Activated CD4-positive, alpha-beta T cell treated with anti-CD3 and anti-CD28 coated beads, Interleukin-10, Interleukin-2, amounts not matched to agents 100 ng/mL and 50 ng/mL, durations not matched to agents 16 hours and 8 hours (primary cell): ENCODE measurements around the gene RAC3.

Experiments
- DNase-seq: peaks from one replicate; pipeline ENCODE4 v3.0.0-alpha.2; 2020

Gene RAC3

DNA sequence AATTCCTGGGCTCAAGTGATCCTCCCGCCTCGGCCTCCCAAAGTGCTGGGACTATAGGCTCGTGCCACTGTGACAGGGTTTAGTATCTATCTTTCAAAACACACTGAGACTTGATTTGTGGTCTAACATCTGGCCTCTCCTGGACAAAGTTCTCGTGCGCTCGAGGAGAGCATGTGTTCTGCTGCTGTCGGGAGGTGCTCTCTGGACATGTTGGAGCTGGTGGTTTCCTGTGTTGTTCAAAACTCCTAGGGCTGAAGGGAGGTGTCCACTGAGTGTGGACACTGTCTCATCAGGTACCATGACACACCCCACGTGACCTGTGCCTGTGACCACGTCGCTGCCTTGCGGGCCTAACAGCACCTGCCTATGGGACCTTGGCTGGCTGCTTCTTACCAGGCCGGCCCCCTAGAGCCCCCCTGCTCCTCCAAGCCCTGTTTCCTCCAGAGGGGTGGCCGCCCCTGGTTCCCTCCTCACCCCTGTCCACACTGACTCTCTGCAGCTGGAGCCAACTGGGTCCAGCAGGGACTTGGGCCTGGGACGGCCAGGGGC lies 14.5 kb downstream of the RAC3 start:
- no peak for DNase-seq

DNA sequence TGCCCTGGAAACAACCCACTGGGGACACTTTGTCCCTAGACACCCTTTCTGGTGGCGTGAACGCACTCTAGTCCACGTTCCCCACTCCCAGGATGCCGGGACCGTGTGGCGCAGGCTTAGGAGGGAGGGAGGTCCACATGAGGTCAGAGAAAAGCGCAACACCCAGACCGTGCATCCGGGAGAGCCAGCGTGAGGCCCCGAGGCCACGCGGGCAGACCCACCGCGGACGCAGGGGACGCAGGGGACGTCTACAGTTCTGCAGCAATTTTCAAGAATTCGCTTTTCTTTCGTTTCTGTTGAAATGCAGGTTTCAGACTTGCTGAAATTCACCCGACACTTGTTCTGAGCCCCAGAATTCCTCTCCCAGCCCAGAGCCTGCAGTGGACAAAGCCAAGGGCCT lies 15.4 kb downstream of the RAC3 start:
- no peak for DNase-seq

DNA sequence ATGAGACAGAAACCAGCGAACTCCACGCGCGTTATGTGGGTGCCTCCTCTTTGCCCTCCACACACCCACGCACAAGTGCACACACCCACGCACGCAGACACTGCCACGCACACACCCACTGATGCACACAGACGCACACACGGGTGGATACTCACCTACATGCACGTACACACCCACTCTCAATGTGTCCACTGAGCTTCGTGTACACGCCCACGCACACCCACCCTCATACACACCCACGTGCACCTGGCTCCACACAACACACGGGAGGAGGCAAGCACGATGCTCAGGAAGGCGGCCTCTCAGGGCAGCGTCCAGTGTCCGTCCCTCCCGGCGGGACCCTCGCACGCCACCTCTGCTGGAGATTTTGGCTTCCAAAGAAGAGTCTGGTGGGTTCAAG lies 15.9 kb downstream of the RAC3 start:
- DNase-seq = no peak

DNA sequence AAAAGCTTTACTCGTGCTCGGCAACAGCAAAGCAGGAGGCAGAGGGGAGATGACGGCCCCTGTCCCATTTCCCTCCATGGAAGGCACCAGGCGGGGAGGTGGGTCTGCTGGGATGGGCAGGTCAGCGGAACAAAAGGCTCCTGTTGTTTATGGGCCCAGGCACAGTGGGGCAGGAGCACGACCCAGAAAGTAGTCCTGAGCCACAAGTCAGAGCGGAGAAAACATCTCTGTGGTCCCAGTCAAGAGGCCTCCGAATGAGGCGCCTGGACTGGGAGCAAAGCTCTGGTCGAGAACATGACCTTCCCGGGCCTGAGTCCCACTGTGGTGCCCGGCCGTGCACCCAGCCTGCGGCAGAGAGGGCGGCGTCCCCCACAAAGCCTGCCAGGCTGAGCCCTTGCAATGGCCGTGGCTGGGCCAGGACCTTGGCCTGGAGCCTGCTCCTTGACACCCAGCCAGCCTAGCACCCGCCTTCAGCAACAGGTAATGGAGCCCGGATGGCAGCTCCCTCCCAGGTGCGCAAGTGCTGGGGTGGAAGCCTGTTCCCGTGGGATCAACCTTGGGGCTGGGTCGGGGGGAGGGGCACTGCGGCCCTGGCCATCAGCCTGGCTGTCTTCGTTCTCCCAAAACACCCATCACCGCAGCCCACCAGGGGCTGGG lies 16.6 kb downstream of the RAC3 start:
- DNase-seq = no peak

DNA sequence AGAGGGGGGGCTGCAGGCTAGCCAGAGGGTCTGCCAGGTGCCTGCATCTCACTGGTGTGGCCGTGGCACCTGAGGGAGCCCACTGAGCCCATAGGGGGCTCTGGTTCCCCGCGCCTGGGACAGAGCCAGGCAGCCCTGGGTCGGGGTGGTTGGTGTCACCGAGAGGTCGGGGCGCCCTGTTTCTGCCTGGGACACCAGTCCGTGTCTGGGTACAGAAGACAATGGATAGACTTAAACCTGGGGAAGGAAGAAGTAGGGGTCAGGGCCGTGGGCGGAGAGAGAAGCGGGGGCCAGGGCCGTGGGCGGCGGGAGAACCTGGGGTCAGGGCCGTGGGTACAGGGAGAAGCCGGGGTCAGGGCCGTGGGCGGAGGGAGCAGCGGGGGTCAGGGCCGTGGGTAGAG lies 17.1 kb downstream of the RAC3 start:
- no peak for DNase-seq

DNA sequence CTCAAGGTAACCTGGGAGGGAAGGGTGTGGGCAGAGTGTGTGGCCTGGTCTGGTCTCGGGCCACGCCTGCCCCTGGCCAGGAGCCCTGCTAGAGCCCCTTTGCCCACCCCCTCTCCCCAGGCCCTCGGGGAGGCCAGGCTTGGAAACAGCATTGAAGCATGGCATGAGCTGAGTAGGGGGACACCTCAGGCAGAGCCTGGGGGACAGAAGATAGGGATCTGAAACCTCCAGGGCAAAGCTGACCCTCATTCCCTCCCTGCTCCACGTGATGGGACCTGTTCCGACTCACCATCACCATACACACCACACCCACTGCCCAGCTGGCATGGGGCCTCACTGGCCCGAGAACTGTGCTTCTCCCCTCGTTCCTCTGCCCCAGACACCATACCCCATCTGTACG lies 17.6 kb downstream of the RAC3 start:
- DNase-seq = no peak

DNA sequence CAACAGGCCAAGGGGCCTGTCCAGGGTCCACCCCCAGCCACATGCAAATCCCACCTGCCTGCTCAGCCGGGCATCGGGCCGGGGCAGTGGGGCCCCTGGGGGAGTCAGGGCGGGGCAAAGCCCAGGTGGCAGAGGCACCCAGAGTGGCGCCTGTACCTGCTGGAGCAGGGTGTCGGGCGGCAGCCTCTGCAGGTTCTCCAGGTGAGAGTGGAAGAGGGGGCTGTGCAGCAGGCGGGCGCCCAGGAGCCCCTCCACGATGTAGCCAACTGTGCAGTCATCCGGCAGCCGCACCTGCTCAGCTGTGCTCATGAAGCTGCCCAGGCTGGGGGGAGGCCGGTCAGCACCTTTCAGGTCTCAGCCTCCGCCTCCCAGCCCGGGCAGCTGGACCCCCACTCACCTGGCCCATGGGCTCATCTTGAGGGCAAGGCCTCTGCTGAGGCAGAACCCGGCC lies 18.1 kb downstream of the RAC3 start:
- no peak for DNase-seq

DNA sequence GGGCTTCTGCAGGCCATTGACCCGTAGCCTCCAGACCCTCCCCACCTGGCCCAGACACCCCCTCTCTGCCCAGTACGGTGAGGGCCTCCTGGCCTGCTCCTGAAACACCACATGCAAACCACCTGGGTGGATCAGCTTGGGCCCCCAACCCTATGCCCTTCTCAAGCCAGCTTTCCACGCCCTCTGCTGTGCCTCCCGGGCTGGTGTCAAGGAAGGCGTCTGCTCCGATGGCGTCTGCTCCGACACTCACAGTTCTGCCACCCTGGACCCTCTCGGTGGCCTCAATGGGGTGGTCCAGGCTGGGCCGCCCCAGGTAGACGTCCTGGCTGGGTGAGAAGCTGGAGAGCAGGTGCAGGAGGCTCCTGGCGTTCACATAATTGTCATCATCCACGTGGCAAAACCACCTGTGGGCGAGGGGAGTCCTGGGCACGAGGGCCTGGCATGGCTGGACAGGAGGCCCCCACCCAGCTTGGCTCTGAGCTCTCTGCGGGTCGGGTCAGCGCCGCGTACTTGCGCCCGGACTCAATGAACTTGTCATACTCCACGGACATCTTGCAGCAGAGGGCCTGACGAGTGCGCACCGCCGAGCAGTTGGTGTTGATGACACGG lies 18.8 kb downstream of the RAC3 start:
- DNase-seq = no peak

DNA sequence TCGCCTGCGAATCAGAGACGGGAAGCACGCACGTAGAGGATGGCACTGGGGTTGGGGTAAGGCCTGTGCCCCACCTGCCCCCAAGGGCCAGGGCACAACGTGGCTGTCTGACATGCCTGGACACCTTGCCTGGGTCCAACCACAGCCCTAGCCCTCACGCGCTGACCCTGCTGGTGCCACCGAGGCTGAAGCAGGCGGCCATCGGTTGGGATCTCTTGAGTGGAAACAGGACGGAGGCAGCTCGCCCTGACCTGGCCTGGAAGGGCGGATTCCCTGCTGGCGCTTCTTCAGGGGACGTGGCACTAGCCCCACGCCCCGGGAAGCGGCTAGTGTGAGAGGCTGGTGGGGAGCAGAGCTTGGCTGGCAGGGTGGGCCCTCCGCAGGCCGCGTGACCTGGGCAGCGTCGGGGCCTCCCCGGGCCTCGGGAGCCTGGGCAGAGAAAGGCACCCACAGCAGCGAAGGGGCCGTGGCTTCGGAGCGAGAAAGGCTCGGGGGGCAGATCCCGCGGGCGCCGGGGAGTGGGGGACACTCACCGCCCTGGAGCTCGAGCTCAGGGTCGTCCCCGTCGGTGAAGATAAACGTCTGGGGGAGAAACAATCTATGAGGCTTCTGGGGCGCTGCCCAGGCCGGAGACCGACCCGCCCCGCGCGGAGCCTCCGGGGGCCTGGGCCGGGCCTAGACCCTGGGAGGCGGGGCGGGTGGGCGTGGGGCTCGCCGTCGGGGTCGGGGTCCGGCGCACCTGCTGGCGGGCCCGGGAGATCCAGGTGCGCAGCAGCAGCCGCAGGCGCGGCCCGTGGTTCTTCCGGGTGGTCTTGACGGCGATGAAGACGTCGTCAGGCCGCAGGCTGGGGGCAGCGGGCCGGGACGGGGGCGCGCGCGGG lies 19.5 kb downstream of the RAC3 start:
- DNase-seq = no peak

DNA sequence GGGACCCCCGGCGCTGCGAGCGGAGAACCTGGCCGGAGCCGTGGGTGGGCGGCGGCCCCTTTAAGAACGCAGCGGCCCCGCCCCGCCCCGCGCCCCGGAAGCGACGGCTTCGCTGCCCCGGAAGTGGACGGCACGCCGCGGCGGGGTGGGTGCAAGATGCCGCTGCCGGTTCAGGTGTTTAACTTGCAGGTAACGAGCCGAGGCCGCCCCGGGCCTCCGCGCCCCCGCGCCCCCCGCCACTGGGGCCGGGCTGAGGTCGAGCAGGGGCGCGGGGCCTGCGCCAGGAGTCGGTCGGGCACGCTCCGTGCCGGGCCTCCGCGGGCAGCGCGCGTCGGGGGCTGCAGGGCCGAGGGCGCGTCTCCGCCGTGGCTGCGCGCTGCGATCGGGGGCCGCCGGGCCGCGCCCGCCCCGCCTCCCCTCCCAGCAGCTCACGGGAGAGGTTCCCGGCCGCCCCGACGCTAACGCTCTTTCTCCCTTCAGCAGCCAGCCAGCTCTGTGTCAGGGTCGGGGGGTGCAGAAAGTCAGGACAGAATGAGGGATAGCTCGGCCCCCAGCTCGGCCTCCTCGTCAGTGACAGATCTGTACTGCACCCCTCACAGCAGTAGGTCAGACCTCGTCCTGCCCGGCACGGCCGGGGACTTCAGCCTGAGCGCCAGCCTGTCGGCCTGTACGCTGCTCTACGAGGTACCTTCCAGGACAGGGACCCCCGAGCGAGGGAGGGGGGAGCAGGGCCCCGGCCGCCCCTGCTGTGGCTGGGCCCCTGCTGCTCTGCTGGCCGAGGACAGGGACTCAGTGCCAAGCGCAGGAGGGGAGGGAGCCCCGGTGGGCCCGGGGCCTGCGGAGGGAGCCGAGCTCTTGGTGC lies 20.5 kb downstream of the RAC3 start, which contains the start of the genes GPS1 and RFNG:
Gene GPS1, plus strand, starts transcription at position 123 of the 862 bp plus-strand sequence. Its CDS starts 34 bp downstream, at position 157.
Gene RFNG, minus strand, starts transcription at position 36 of the 862 bp plus-strand sequence. CDS start 45 bp downstream, outside the sequence.
- DNase-seq = peak; percentile 83

DNA sequence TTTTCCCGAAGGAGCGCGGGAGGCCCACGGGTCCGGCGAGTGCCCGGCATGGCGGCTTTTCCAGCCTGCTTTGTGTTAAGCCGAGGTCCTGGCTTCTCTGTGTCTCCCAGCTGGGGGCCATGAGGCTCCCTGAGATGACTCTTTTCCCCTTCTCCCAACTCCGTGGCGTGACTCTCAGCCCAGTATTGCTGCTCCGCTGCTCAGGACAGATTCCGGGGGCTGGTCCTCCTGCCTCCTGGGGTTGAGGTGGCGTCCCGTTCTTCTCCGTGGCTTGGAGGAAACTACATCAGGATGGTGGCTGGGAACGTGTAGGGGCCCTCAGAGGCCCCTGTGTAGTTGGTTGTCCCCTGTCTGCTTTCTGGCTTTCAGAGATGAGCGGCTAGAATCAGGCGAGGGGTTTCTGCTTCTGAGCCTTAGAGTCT lies 21.2 kb downstream of the RAC3 start:
- DNase-seq = no peak

DNA sequence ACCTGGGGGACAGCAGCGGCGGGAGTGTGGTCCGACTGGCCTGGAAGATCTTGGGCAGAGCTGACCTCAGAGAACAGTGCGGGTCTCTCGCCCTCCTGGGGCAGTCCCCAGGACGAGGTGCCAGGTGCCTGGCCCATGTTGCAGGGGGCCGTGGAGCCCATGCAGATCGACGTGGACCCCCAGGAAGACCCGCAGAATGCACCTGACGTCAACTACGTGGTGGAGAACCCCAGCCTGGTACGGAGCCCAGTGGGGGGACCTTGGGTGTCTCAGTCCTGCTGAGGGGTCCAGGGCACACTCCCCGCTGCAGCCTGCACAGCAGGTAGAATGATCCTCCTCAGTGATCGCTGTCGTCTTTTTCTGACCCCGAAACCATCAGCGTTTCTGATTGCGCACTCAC lies 21.7 kb downstream of the RAC3 start:
- no peak for DNase-seq

DNA sequence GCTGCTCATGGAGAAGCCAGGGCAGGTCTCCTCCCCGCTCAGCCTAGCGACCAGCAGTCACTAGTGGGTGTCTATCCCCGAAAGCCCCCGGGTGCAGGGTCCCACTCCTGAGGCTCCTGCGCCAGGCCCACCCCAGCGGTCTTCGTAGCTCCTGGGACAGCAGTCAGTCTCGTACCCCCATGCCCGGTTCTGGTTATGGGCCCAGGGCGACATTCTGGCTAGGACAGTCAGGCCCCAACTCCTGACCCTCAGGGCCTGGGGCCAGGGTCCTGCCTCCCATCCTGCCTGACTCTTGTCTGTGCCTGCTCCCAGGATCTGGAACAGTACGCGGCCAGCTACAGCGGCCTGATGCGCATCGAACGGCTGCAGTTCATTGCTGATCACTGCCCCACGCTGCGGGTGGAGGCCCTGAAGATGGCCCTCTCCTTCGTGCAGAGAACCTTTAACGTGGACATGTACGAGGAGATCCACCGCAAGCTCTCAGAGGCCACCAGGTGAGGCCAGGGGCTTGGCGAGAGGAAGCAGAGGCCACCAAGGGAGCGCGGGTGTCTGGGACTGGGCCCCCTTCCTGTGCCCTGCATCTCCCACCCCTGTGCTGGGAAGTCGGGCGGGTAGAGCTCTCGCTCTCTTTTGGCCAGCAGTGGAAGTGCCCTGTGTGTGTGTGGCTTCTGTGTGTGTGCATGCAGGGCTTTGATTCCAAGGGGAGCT lies 22.2 kb downstream of the RAC3 start:
- DNase-seq = no peak

DNA sequence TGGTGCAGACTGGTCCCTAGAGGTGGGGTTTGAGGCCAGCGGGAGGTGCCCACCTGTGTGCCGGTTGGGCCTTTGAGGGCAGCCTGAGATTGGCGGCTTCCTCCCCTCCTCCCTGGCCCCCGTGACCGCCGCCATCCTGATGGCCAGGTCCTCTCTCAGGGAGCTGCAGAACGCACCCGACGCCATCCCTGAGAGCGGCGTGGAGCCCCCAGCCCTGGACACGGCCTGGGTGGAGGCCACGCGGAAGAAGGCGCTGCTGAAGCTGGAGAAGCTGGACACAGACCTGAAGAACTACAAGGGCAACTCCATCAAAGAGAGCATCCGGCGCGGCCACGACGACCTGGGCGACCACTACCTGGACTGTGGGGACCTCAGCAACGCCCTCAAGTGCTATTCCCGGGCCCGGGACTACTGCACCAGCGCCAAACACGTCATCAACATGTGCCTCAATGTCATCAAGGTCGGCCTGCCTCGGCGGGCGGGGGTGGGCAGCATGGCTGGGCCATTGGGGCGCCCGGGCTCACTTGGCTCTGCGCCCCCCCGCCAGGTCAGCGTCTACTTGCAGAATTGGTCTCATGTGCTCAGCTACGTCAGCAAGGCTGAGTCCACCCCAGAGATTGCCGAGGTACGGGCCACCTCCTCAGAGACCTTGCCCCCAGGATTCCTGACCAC lies 23.0 kb downstream of the RAC3 start:
- no peak for DNase-seq

DNA sequence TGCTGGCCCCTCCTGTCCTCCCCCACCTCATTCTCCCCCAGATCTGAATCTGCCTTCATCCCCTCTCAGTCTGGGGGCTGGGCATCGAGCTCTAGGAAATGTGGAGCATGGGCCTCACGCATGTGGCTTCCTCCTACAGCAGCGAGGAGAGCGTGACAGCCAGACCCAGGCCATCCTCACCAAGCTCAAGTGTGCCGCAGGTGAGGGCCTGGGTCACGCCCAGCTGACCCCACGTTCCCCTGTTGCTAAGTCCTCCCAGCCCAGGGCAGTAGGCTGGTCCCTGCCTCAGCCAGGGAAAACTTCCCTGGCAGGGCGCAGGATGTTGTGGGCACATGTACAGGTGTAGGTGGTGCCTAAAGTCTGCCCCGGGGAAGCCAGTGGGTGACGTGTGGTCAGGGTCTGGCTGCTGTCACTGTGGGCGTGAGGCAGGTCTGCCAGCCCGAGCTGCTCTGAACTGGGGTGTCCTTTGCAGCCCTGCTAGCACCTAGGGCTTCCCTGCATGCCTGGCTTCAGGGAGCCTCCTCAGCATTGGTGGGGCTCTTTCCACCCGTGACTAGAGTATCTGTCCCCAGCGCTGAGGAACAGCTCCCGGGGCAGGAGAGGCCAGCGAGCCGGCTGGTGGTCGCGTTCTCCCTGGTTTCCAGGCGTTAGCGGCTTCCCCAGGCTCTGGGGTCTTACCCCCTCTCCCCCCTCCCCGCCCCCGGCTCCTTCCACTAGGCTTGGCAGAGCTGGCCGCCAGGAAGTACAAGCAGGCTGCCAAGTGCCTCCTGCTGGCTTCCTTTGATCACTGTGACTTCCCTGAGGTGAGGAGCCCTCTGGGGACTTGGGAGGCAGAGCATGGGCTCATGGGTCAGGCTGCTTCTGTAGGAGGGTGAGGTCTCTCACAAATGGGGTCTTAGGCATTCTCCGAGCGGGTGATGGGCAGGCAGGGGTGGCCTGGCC lies 23.8 kb downstream of the RAC3 start:
- no peak for DNase-seq

DNA sequence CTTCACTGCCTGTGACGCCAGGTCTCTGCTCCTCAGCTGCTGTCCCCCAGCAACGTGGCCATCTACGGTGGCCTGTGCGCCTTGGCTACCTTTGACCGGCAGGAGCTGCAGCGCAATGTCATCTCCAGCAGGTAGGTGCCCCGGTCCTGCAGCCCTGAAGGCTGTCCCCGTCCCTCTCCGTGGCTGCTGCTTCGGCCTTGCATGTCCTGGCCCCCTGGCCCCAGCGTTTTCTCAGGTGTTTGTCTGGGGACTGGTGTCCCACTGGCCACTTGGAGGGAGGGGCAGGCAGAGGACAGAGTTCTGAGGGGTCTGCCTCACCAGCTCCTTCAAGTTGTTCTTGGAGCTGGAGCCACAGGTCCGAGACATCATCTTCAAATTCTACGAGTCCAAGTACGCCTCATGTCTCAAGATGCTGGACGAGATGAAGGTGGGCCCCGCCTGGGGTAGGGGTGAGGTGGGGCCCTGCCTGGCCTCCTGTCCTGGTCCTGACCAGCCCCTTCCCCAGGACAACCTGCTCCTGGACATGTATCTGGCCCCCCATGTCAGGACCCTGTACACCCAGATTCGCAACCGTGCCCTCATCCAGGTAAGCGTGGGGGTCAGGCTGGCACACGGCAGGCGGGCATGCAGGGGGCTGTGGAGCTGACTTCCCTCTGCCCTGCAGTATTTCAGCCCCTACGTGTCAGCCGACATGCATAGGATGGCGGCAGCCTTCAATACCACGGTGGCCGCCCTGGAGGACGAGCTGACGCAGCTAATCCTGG lies 24.7 kb downstream of the RAC3 start:
- DNase-seq = no peak

DNA sequence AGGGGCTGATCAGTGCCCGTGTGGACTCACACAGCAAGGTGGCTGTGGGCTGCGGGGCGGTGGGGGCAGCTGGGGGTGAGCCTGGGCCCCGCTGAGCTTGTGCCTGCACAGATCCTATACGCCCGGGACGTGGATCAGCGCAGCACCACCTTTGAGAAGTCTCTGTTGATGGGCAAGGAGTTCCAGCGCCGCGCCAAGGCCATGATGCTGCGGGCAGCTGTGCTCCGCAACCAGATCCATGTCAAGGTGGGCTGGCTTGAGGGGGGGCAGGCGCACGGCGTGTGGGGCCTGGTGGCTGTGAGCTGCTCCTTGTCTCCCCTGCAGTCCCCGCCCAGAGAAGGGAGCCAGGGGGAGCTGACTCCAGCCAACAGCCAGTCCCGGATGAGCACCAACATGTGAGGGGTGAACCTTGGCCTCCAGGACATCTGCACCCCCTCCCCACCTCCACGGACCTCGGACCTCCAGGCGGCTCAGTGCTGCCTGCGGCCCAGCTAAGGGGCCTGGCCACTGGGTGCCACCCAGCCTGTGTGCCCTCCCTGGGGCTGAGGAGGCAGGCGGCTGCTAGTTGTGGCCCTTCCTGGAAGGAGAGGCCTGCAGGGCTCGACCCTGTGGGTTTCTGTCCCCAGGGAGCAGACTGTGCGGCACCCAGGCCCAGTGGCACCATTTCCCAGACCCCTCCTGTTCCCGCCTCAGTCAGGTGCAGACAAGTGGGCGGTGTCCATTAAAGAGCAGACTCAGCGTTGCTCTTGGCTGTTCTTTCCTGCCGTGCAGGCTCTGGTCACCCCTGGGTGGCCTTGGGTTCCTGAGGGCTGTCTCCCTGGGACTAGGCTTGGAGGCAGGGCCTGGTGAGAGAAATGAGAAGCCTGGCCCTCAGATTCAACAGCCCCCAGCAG lies 25.5 kb downstream of the RAC3 start:
- no peak for DNase-seq

DNA sequence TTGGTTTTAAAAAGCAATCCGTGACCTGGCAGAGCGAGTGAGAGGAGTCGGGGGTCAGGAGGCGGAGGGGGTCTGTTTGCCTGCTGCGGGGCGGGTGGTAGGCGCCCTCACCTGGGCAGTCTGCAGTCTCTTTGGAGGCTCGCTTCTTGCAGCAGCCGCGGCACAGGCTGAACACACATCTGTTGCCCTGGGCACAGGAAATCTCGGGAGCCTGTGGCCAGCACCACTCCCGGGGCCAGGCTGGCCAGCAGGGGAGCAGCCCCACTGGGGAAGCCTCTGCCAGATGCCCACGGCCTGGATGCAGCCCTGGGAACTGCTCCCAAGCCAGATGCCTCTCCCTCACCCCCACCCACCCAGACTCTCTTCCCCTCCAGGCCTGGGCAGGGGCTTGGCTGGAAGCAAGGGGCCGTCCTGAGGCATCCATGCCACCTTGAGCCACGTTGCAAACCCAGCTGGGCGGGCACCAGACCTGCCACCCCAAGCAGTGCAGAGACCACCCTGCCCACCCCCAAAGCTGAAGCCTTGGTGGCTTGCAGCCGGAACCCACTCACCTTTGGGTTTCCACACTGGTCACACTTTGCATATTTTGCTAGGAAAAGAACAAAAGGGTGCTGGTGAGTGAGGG lies 26.9 kb downstream of the RAC3 start:
- no peak for DNase-seq
